Lower leg skin (tissue), 3 donors: ENCODE data around the gene FN3K.

Experiments used
- CTCF ChIP-seq, 3 donors: fragments of 450-650 bp; IDR thresholded peaks; one replicate each; pipeline ENCODE4 v1.5.1; 2016; ENCODE audit warnings: antibody characterized with exemption in 3 of 3, mild to moderate bottlenecking in 3 of 3, moderate library complexity in 2 of 3
- POLR2A ChIP-seq, 2 donors: fragments of 450-650 bp; IDR thresholded peaks; one replicate each; pipeline ENCODE4 v1.6.1; 2016 to 2017; ENCODE audit warnings: antibody characterized with exemption in 2 of 2, mild to moderate bottlenecking in 1 of 2, moderate library complexity in 1 of 2

- TF ChIP-seq CTCF (IDR thresholded peaks at IDR 0.05) (no peak), POLR2A (IDR thresholded peaks at IDR 0.05) (no peak)
Measured at GRCh38 chr17:82720204-82720603, 15.2 kb upstream of the FN3K start.
